Lung (tissue), 5 donors: ENCODE results near the gene OR2L2. TPM values are rescaled to one million over a fixed set of nuclear protein-coding genes. Genes with fewer than 3 reads are reported as not detected.

Source experiments
- polyA plus RNA-seq, 2 donors: library from polyadenylated mRNA; stranded (reverse); fragments of 200-250 nt; gene quantifications; one replicate each; pipeline ENCODE4 v1.2.1, GENCODE V29; 2013
- small RNA-seq: library from RNA; depleted of rRNA; stranded (forward); fragments of <200 nt; gene quantifications from one replicate; pipeline ENCODE3, GENCODE V24; 2014; ENCODE audit warnings: low replicate concordance
- total RNA-seq, 2 donors: library from RNA; depleted of rRNA in 1 of 2; stranded (reverse); fragments of >200 nt in 1 of 2; gene quantifications; one replicate each; pipeline ENCODE4 v1.2.1, GENCODE V29; 2014 to 2021
- donor health status: Bipolar disorder and iron deficiency.
- donor health status: healthy.
- donor health status: DM: yes; HTN: yes; CAD: no.

OR2L2 gene
- total and polyA plus RNA-seq, 4 donors = 0.09 TPM; not detected in 3

Small RNA genes lying within 50 kb of the gene (small RNA-seq; reads per million reads assigned to genes)
- not detected for gene RF00019

Other genes with a start within 250 kb of the OR2L2 start
- not detected for gene OR14A16, start 206.0 kb upstream of the OR2L2 start, total RNA-seq
- gene OR14A16, start 206.0 kb upstream of the OR2L2 start, polyA plus RNA-seq = not detected
- gene OR11L1, start 188.2 kb upstream of the OR2L2 start, total RNA-seq = not detected
- not detected for gene OR11L1, start 188.2 kb upstream of the OR2L2 start, polyA plus RNA-seq
- 1 to 10 TPM; 2.2 to 9.4 TPM for gene TRIM58, start 172.9 kb upstream of the OR2L2 start, total RNA-seq
- gene TRIM58, start 172.9 kb upstream of the OR2L2 start, polyA plus RNA-seq = under 1 TPM; 0.71 to 0.92 TPM
- gene OR2W3, start 134.5 kb upstream of the OR2L2 start, total RNA-seq = 1 to 10 TPM; 1.1 to 2.0 TPM
- under 1 TPM; 0.31 to 0.35 TPM for gene OR2W3, start 134.5 kb upstream of the OR2L2 start, polyA plus RNA-seq
- under 1 TPM in 1 of 2 donors, not detected in 1; 0.21 TPM for gene OR2T8, start 109.8 kb upstream of the OR2L2 start, total RNA-seq
- gene OR2T8, start 109.8 kb upstream of the OR2L2 start, polyA plus RNA-seq = under 1 TPM in 1 of 2 donors, not detected in 1; 0.16 TPM
- gene OR2AJ1, start 105.2 kb upstream of the OR2L2 start, total RNA-seq = not detected
- gene OR2AJ1, start 105.2 kb upstream of the OR2L2 start, polyA plus RNA-seq = not detected
- gene OR2L8, start 81.2 kb upstream of the OR2L2 start, total RNA-seq = not detected
- not detected for gene OR2L8, start 81.2 kb upstream of the OR2L2 start, polyA plus RNA-seq
- not detected for gene OR2AK2, start 64.8 kb upstream of the OR2L2 start, total RNA-seq
- not detected for gene OR2AK2, start 64.8 kb upstream of the OR2L2 start, polyA plus RNA-seq
- not detected for gene OR2L5, start 16.4 kb upstream of the OR2L2 start, total RNA-seq
- gene OR2L5, start 16.4 kb upstream of the OR2L2 start, polyA plus RNA-seq = not detected
- gene OR2L3, start 16.8 kb downstream of the OR2L2 start, total RNA-seq = not detected
- gene OR2L3, start 16.8 kb downstream of the OR2L2 start, polyA plus RNA-seq = not detected
- gene OR2L13, start 65.1 kb downstream of the OR2L2 start, total RNA-seq = not detected
- gene OR2L13, start 65.1 kb downstream of the OR2L2 start, polyA plus RNA-seq = under 1 TPM in 1 of 2 donors, not detected in 1; 0.03 TPM
- not detected for gene OR2M5, start 115.1 kb downstream of the OR2L2 start, total RNA-seq
- gene OR2M5, start 115.1 kb downstream of the OR2L2 start, polyA plus RNA-seq = not detected
- not detected for gene OR2M2, start 144.8 kb downstream of the OR2L2 start, total RNA-seq
- gene OR2M2, start 144.8 kb downstream of the OR2L2 start, polyA plus RNA-seq = not detected
- not detected for gene OR2M3, start 167.2 kb downstream of the OR2L2 start, total RNA-seq
- not detected for gene OR2M3, start 167.2 kb downstream of the OR2L2 start, polyA plus RNA-seq
- gene OR2M4, start 201.3 kb downstream of the OR2L2 start, total RNA-seq = not detected
- not detected for gene OR2M4, start 201.3 kb downstream of the OR2L2 start, polyA plus RNA-seq
- gene OR2T33, start 247.9 kb downstream of the OR2L2 start, total RNA-seq = not detected
- not detected for gene OR2T33, start 247.9 kb downstream of the OR2L2 start, polyA plus RNA-seq